Measurements from ENCODE around the gene IPO13. TPM values are rescaled to one million over a fixed set of nuclear protein-coding genes. Genes with fewer than 3 reads are reported as not detected.
A peak's percentile ranks its signal among the peaks of the same experiment; 100 is the strongest.

Gene IPO13
- total RNA-seq, 2 experiments from 2014 or later = 16.2 to 16.5 TPM

GRCh38 chr1:43933386-43934100, 13.2 kb upstream of the IPO13 start, which contains the start of gene ARTN:
Gene ARTN (plus strand): TSS chr1:43933801. CDS start chr1:43935657, 1,856 bp downstream.
- no peaks in the 10 kb centered on the region for H3K36me3 Mint-ChIP-seq (ENCODE audit: low read depth)
- H3K27me3 Mint-ChIP-seq = peaks cover 25% of the 10 kb centered on the region
- no peak within 1 kb of the TSS for H3K27ac Mint-ChIP-seq
- TF ChIP-seq CTCF (IDR thresholded peaks at IDR 0.05) = no peak
- DNase-seq (no peak), ATAC-seq (no peak)
- ChIA-PET CTCF (interaction anchor here (0.9 to 12.8 kb wide), 36 partner anchors 8 to 413 kb away, joined by 3 to 307 read pairs (median 6); partner anchors contain the start of genes ATP6V0B, IPO13, KDM4A and PTPRF), POLR2A (interaction anchor here (1.0 kb wide), 1 partner anchor 17 kb away, joined by 3 read pairs; no protein-coding TSS in a partner anchor)
- peak within 1 kb of the TSS; percentile 41 for H3K4me3 Mint-ChIP-seq
- intact Hi-C loops (cut with micrococcal nuclease) = loop anchor here (2.0 to 5.0 kb wide), 2 partner anchors 171 to 406 kb away; no protein-coding TSS in a partner anchor
- peaks cover 24% of the 10 kb centered on the region for H3K4me1 Mint-ChIP-seq (ENCODE audit: low read depth)
- no peaks in the 10 kb centered on the region for H3K9me3 Mint-ChIP-seq

DNA sequence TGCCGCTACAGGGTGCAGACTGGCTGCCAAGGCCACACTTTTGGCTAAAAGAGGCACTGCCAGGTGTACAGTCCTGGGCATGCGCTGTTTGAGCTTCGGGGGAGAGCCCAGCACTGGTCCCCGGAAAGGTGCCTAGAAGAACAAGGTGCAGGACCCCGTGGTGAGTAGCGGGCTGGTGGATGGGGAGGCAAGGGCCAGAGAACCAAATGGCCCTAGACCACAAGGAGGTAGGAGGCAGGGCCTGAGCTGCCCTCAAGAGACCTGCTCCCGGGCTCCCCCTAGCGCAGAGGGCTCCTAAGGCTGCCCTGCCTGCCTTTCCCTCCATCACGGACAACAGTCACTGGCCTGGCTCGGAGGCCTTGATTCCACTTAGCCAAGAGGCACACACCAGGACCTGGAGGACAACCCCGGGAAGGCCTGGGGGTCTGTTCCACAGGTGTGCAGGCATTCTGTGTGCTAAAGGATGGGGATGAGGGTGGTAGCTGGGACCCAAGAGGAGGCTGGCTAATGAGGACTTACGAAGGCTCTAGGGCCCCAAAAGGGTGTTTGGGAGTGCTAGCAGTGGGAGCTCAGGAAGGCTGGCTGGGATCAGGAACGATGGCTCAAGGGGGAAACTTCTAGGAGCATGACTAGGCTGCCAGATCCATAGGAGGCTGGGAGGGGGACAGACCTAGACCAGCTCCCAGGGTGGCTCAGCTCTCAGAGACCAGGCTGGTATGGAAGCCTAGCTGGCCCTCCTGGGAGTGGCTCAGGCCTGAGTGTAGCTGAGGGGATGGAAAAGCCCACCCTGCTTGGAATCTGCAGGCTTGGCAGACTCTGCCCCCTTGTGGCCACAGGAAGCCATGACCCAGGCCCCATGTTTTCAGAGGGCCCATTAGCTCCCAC, 12.4 kb upstream of the IPO13 start:
- intact Hi-C loops (cut with micrococcal nuclease) = loop anchor here (2.0 to 5.0 kb wide), 2 partner anchors 172 to 407 kb away; no protein-coding TSS in a partner anchor

DNA sequence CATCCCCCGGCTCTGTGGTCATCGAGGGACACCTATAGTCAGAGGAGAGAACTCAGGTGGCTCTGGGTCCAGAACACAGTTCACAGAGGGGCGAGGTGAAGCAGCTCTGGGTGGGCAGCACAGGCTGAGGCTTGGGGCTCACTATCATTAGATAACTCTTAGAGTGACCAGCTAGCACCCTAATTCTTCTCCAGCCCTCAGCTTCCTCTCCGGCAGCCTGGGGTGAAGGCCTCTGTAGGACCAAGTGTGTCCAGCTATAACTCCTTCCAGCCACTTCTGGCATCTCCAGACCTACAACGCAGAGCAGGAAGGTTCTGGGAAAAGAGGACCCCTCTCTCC, 11.8 kb upstream of the IPO13 start:
- intact Hi-C loops (cut with micrococcal nuclease) = loop anchor here (2.0 to 5.0 kb wide), 2 partner anchors 172 to 408 kb away; no protein-coding TSS in a partner anchor

More for the DNA sequence above, 12.4 kb upstream of the IPO13 start:
- POLR2A ChIA-PET = interaction anchor here (0.7 to 1.8 kb wide), 5 partner anchors 11 to 284 kb away, joined by 3 to 4 read pairs (median 3); partner anchors contain the start of gene KDM4A
- ATAC-seq = peak; percentile 64
- CTCF ChIA-PET = interaction anchor here (0.5 to 12.8 kb wide), 91 partner anchors 8 to 707 kb away, joined by 3 to 307 read pairs (median 5); partner anchors contain the start of genes ATP6V0B, CCDC24, DPH2 and IPO13
- peaks cover 25% of the 10 kb centered on the region for H3K27me3 Mint-ChIP-seq
- peak; percentile 76 for DNase-seq
- H3K36me3 Mint-ChIP-seq (ENCODE audit: low read depth) = no peaks in the 10 kb centered on the region
- peak overlapping the region; percentile 41 for H3K4me3 Mint-ChIP-seq
- no peaks in the 10 kb centered on the region for H3K9me3 Mint-ChIP-seq
- H3K27ac Mint-ChIP-seq = no peak overlapping the region
- peaks cover 24% of the 10 kb centered on the region for H3K4me1 Mint-ChIP-seq (ENCODE audit: low read depth)
- peak; percentile 79 for TF ChIP-seq CTCF (IDR thresholded peaks at IDR 0.05)

More for the DNA sequence above, 11.8 kb upstream of the IPO13 start:
- DNase-seq = no peak
- peaks cover 19% of the 10 kb centered on the region for H3K4me1 Mint-ChIP-seq (ENCODE audit: low read depth)
- ChIA-PET CTCF (interaction anchor here (0.5 to 12.8 kb wide), 89 partner anchors 9 to 708 kb away, joined by 3 to 307 read pairs (median 5); partner anchors contain the start of genes ATP6V0B, CCDC24, DPH2 and IPO13), POLR2A (interaction anchor here (0.7 to 1.8 kb wide), 5 partner anchors 11 to 285 kb away, joined by 3 to 4 read pairs (median 3); partner anchors contain the start of gene KDM4A)
- H3K4me3 Mint-ChIP-seq = no peak overlapping the region
- peaks cover 25% of the 10 kb centered on the region for H3K27me3 Mint-ChIP-seq
- no peak overlapping the region for H3K27ac Mint-ChIP-seq
- no peak for ATAC-seq
- H3K36me3 Mint-ChIP-seq (ENCODE audit: low read depth) = peaks cover 1% of the 10 kb centered on the region
- no peak for TF ChIP-seq CTCF (IDR thresholded peaks at IDR 0.05)
- H3K9me3 Mint-ChIP-seq = no peaks in the 10 kb centered on the region
